HG03439 (cell line): Measurements from ENCODE around the gene AIFM2.

Experiments
- ATAC-seq: cut with Tn5 transposase; IDR thresholded peaks from one replicate; pipeline ENCODE4 v1.9.1; 2021; ENCODE audit warnings: mild to moderate bottlenecking, moderate library complexity; ENCODE audit not compliant: unreplicated experiment

The AIFM2 gene

GRCh38 chr10:70063418-70064098 lies 69.1 kb downstream of the AIFM2 start:
- no peak for ATAC-seq
